CD1c-positive myeloid dendritic cell (primary cell): Measurements from ENCODE around the gene WDR17.
"Not testable (repeated sequence)": the region's sequence is repeated elsewhere in the genome, so short reads cannot be mapped to it uniquely, and the experiment has no call there.

Source experiments
- DNase-seq: peaks from one replicate; pipeline ENCODE4 v3.0.0-alpha.2; 2016; ENCODE audit errors: extremely low spot score

WDR17 gene

GRCh38 chr4:176193126-176193525 is 127.5 kb downstream of the WDR17 start:
- no peak for DNase-seq

GRCh38 chr4:176193938-176194337 is 128.3 kb downstream of the WDR17 start:
- DNase-seq, result no peak

GRCh38 chr4:176195184-176195978 is 129.7 kb downstream of the WDR17 start, which contains the start of gene SPATA4:
Gene SPATA4, minus strand, starts transcription at chr4:176195585. Its CDS starts 23 bp downstream, at chr4:176195562.
- peak; percentile 96 for DNase-seq

- no peak for DNase-seq
Measured at GRCh38 chr4:176198316-176198903, 132.8 kb downstream of the WDR17 start.

GRCh38 chr4:176205299-176205698 is 139.7 kb downstream of the WDR17 start:
- DNase-seq, result no peak

GRCh38 chr4:176207839-176208238 is 142.2 kb downstream of the WDR17 start:
- no peak for DNase-seq

GRCh38 chr4:176209535-176209934 is 143.9 kb downstream of the WDR17 start:
- DNase-seq, result no peak

GRCh38 chr4:176210101-176210500 is 144.5 kb downstream of the WDR17 start:
- DNase-seq, result no peak

GRCh38 chr4:176210579-176211296 is 145.1 kb downstream of the WDR17 start:
- DNase-seq, result no peak

GRCh38 chr4:176212351-176212750 is 146.7 kb downstream of the WDR17 start:
- not testable (repeated sequence) for DNase-seq

- no peak for DNase-seq
Measured at GRCh38 chr4:176217510-176217909, 151.9 kb downstream of the WDR17 start.

- no peak for DNase-seq
Measured at GRCh38 chr4:176222149-176222548, 156.5 kb downstream of the WDR17 start.

GRCh38 chr4:176223561-176223960 is 157.9 kb downstream of the WDR17 start:
- DNase-seq, result no peak

- no peak for DNase-seq
Measured at GRCh38 chr4:176226736-176227135, 161.1 kb downstream of the WDR17 start.

- no peak for DNase-seq
Measured at GRCh38 chr4:176229645-176230044, 164.0 kb downstream of the WDR17 start.
